K562 (cell line): ENCODE measurements around the gene MATR3. TPM values are rescaled to one million over a fixed set of nuclear protein-coding genes. Genes with fewer than 3 reads are reported as not detected.

Experiments used
- ARID4B ChIP-seq: sonication (generic); formaldehyde crosslinking; IDR thresholded peaks from 2 replicates; pipeline ENCODE4 v1.8.0; 2022; ENCODE audit warnings: mild to moderate bottlenecking, missing genetic modification reagents
- ATF7 ChIP-seq: fragments of 450-650 bp; IDR thresholded peaks from 2 replicates; pipeline ENCODE4 v1.7.1; 2014; ENCODE audit warnings: mild to moderate bottlenecking, moderate library complexity
- ESRRA ChIP-seq: fragments of 450-650 bp; IDR thresholded peaks from 2 replicates; pipeline ENCODE4 v1.6.1; 2014; ENCODE audit warnings: low read depth, mild to moderate bottlenecking, moderate library complexity, borderline replicate concordance
- FOS ChIP-seq: IDR thresholded peaks from 3 replicates; pipeline ENCODE4 v1.6.1; 2011; ENCODE audit not compliant: insufficient read length; ENCODE audit errors: extremely low read depth
- FOXJ3 ChIP-seq: sonication (generic); formaldehyde crosslinking; IDR thresholded peaks from 2 replicates; pipeline ENCODE4 v1.4.0; 2020; ENCODE audit warnings: mild to moderate bottlenecking, missing genetic modification reagents
- KDM4B ChIP-seq, 2 experiments: fragments of 450-650 bp in 1 of 2; sonication (generic) in 1 of 2; IDR thresholded peaks; 2 replicates each; pipeline ENCODE4 v1.6.1; 2016 to 2017; ENCODE audit warnings: borderline replicate concordance in 2 of 2, antibody characterized with exemption in 1 of 2, low read depth in 1 of 2, mild to moderate bottlenecking in 1 of 2
- MLX ChIP-seq, 2 experiments: fragments of 450-650 bp in 1 of 2; sonication (generic) in 1 of 2; formaldehyde crosslinking; conservative IDR thresholded peaks; 2 replicates each; pipeline versions ENCODE4 v1.4.0 to v1.8.1; 2020 to 2022; ENCODE audit warnings: mild to moderate bottlenecking in 1 of 2, missing genetic modification reagents in 1 of 2
- NCOR1 ChIP-seq: fragments of 450-650 bp; IDR thresholded peaks from 2 replicates; pipeline ENCODE4 v1.6.1; 2016; ENCODE audit warnings: mild to moderate bottlenecking, moderate library complexity
- PHF21A ChIP-seq: fragments of 450-650 bp; IDR thresholded peaks from 2 replicates; pipeline ENCODE4 v1.6.1; 2017; ENCODE audit warnings: low read depth, borderline replicate concordance
- SAP30 ChIP-seq: fragments of 200-600 bp; sonication (generic); IDR thresholded peaks from 2 replicates; pipeline ENCODE4 v1.6.1; 2012; ENCODE audit warnings: borderline replicate concordance, low read depth, mild to moderate bottlenecking, moderate library complexity, low read length, control low read depth, inconsistent platforms; ENCODE audit not compliant: insufficient read depth, poor library complexity, severe bottlenecking
- SNIP1 ChIP-seq: fragments of 450-650 bp; IDR thresholded peaks from 2 replicates; pipeline ENCODE4 v1.7.1; 2017; ENCODE audit warnings: low read depth, mild to moderate bottlenecking
- SRSF3 ChIP-seq: fragments of 200-400 bp; formaldehyde crosslinking; IDR thresholded peaks from 2 replicates; pipeline ENCODE4 v1.6.1; 2016; ENCODE audit warnings: mild to moderate bottlenecking, low read length, moderate library complexity; ENCODE audit not compliant: insufficient read depth
- TAF15 ChIP-seq: fragments of 200-400 bp; formaldehyde crosslinking; IDR thresholded peaks from 2 replicates; pipeline ENCODE4 v1.6.1; 2017; ENCODE audit warnings: mild to moderate bottlenecking, low read depth, low read length, moderate library complexity
- TCF3 ChIP-seq: sonication (generic); formaldehyde crosslinking; IDR thresholded peaks from 2 replicates; pipeline ENCODE4 v1.4.0; 2020; ENCODE audit warnings: mild to moderate bottlenecking, missing genetic modification reagents
- VEZF1 ChIP-seq: fragments of 200-800 bp; sonication (Bioruptor generic); IDR thresholded peaks from 2 replicates; pipeline ENCODE4 v1.6.1; 2017; ENCODE audit warnings: missing genetic modification characterization, missing compliant biosample characterization
- XRCC3 ChIP-seq: fragments of 450-650 bp; IDR thresholded peaks from 2 replicates; pipeline ENCODE4 v1.6.1; 2017; ENCODE audit warnings: mild to moderate bottlenecking, moderate library complexity
- ZNF280A ChIP-seq: fragments of 450-650 bp; IDR thresholded peaks from 2 replicates; pipeline ENCODE4 v1.6.1; 2018; ENCODE audit warnings: mild to moderate bottlenecking, low read depth; ENCODE audit not compliant: partially characterized antibody
- ZNF584 ChIP-seq: fragments of 200-800 bp; sonication (Bioruptor generic); IDR thresholded peaks from 2 replicates; pipeline ENCODE4 v1.6.1; 2016; ENCODE audit warnings: low read depth, mild to moderate bottlenecking, missing genetic modification characterization, missing compliant biosample characterization
- polyA plus RNA-seq, 8 experiments: library from polyadenylated mRNA; depleted of rRNA in 4 of 8; stranded (reverse) in 5 of 8; unstranded in 3 of 8; fragments of >200 nt; fragmentation: Nextera tagmentation in 2 of 8; fragmentation: Illumina TruSeq in 1 of 8; extraction: Ambion mirVana in 2 of 8; extraction: Trizol in 1 of 8; gene quantifications; 2 replicates each; pipeline versions ENCODE4 v1.2.1 to v1.2.3, GENCODE V29; 2011 to 2014; ENCODE audit warnings: inconsistent platforms in 1 of 8, missing spikeins in 1 of 8
- total RNA-seq, 7 experiments: library from RNA; depleted of rRNA in 6 of 7; stranded (reverse); fragments of >200 nt in 6 of 7; fragmentation: Illumina TruSeq in 2 of 7; extraction: Trizol in 2 of 7; gene quantifications; 2 replicates each; pipeline versions ENCODE4 v1.2.1 to v1.2.3, GENCODE V29; 2011 to 2021; ENCODE audit warnings: low replicate concordance in 1 of 7

The MATR3 gene
- total and polyA plus RNA-seq, 9 of the 15 experiments (the other 6 are each of a cell fraction or from before 2014, with no cell fraction given): 150 to 425 (median 263) TPM

- TF ChIP-seq SAP30 (no peak), KDM4B (IDR thresholded peaks at IDR 0.05; ENCODE audit: borderline replicate concordance in 2 of 2, low read depth in 1 of 2) (no peak; a peak in 1 of 4 replicates), SRSF3 (no peak), ZNF584 (CRISPR knock-in tag) (0 out of 2 replicates have a peak, but pooled peaks have one; percentile 22), TCF3 (CRISPR knock-in tag) (no peak), FOS (no peak), VEZF1 (peak; percentile 96), ZNF280A (no peak), SNIP1 (no peak), XRCC3 (no peak), MLX (CRISPR knock-in tag; conservative IDR thresholded peaks at IDR 0.05) (no peak), ESRRA (peak; percentile 56; the same call in 1 of the 2 replicates), NCOR1 (peak; percentile 22), PHF21A (no peak), FOXJ3 (CRISPR knock-in tag) (no peak), ARID4B (CRISPR knock-in tag) (peak; percentile 54), ATF7 (peak; percentile 74), TAF15 (no peak)
These were observed at the start of gene MATR3 (continued) for GRCh38 chr5:139293507-139294373.
